Prostate gland (tissue), 2 donors: Measurements from ENCODE around the gene RFTN2.

Experiments
- POLR2A ChIP-seq: fragments of 450-650 bp; IDR thresholded peaks from one replicate; pipeline ENCODE4 v1.6.1; 2016; ENCODE audit warnings: antibody characterized with exemption, mild to moderate bottlenecking
- TF ChIP-seq, protein P1 (sequence below), 4 experiments: fragments of 200-600 bp in 2 of 4; fragments of 450-650 bp in 2 of 4; sonication (generic) in 2 of 4; IDR thresholded peaks; 1 replicate in 3 of 4; 2 replicates in 1 of 4; pipeline ENCODE4 v1.5.1; 2016 to 2019; ENCODE audit warnings: antibody characterized with exemption in 4 of 4, mild to moderate bottlenecking in 2 of 4, moderate library complexity in 2 of 4

GRCh38 chr2:197571627-197572271 is 103.6 kb downstream of the RFTN2 start:
- TF ChIP-seq POLR2A: no peak
- TF ChIP-seq, protein P1, sequence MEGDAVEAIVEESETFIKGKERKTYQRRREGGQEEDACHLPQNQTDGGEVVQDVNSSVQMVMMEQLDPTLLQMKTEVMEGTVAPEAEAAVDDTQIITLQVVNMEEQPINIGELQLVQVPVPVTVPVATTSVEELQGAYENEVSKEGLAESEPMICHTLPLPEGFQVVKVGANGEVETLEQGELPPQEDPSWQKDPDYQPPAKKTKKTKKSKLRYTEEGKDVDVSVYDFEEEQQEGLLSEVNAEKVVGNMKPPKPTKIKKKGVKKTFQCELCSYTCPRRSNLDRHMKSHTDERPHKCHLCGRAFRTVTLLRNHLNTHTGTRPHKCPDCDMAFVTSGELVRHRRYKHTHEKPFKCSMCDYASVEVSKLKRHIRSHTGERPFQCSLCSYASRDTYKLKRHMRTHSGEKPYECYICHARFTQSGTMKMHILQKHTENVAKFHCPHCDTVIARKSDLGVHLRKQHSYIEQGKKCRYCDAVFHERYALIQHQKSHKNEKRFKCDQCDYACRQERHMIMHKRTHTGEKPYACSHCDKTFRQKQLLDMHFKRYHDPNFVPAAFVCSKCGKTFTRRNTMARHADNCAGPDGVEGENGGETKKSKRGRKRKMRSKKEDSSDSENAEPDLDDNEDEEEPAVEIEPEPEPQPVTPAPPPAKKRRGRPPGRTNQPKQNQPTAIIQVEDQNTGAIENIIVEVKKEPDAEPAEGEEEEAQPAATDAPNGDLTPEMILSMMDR (IDR thresholded peaks at IDR 0.05): no peak
